Stimulated activated CD8-positive, alpha-beta memory T cell treated with anti-CD3 and anti-CD28 coated beads, Interleukin-15, amount 100 ng/mL, for 48 hours (primary cell): ENCODE measurements around the gene KCTD17.

ENCODE experiments used
- DNase-seq, 2 donors: peaks; one replicate each; pipeline ENCODE4 v3.0.0-alpha.2; 2020; ENCODE audit warnings: low read depth in 2 of 2

Gene KCTD17, protein sequence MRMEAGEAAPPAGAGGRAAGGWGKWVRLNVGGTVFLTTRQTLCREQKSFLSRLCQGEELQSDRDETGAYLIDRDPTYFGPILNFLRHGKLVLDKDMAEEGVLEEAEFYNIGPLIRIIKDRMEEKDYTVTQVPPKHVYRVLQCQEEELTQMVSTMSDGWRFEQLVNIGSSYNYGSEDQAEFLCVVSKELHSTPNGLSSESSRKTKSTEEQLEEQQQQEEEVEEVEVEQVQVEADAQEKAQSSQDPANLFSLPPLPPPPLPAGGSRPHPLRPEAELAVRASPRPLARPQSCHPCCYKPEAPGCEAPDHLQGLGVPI

DNA sequence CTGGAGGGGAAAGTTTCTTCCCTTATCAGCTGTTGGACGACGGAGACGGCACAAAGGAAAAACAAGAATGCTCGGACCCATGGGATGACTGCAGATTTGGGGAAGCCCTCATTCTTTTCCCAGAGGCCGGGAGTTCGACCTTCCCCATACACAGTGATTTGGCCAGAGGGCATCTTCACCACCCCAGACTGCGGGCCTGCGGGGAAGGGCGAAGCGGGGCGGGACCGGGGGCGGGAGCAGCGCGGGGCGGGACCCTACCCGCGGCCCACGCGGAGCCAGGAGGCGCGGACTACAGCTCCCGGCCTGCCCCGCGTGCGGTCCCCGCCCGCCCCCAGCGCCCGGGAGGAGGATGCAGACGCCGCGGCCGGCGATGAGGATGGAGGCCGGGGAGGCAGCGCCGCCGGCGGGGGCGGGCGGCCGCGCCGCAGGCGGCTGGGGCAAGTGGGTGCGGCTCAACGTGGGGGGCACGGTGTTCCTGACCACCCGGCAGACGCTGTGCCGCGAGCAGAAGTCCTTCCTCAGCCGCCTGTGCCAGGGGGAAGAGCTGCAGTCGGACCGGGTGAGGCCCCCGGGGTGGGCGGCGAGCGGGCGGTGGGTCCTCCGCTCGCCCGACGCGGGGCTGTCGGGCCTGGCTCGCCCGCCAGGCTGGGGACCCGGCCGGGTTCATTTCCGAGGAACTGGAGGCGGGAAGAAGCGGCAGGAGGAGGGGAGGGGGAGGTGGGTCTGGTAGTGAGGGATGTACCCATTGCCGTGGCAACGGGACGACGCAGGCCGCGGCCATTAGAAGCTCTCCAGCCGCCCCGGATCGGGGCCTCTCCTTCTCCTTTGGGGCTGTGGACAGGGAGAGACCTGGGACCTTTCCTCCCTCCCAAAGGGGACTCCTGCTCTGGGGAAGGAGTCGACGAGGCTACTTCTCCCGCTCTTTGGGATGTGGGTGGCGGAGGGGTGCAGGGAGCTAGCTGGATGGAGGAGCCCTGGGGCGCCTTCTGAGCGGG lies at the start of gene KCTD17:
KCTD17 (plus strand) TSS at position 352 of the 995 bp plus-strand sequence; CDS start at position 371, 19 bp downstream.
- peak; percentile 77 for DNase-seq

DNA sequence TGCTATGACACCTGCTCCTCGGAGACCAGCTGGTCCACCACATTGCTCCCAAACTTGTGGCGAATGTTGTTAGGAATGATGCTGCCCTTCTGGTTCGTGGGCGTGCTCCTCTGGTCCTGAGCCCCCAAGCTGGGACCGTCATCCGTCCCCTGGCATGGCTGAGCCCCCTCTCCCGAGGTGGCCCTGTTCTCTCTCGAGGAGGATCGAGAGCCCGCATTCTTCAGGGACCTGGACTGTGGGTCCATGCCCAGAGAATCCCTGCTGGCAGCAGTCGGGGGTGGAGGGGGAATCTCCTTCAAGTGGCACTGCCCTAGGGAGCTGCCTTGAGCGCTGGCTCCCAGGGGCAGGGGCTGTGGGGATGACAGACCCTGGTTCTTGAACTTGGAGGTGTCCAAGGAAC lies 49.7 kb upstream of the KCTD17 start:
- DNase-seq: no peak

DNA sequence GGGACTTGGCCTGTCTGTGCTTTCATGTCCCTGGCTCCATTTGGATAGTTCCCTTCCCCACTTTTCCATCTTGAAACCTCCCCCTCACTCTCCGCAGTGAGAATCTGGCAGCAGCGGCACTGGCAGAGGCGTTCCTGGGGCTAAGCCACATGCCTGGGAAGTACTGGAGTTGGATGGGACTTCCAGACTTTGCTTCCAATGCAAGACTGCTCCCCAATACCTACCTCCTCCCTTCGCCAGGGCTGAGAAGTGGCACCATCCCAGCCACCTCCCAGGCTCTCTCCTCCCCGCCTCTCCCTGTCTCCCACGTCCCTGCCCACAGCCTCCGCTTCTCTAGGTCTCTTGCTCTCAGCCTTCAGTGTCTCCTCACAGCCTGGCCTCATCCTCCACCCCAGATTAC lies 48.9 kb upstream of the KCTD17 start:
- no peak for DNase-seq

DNA sequence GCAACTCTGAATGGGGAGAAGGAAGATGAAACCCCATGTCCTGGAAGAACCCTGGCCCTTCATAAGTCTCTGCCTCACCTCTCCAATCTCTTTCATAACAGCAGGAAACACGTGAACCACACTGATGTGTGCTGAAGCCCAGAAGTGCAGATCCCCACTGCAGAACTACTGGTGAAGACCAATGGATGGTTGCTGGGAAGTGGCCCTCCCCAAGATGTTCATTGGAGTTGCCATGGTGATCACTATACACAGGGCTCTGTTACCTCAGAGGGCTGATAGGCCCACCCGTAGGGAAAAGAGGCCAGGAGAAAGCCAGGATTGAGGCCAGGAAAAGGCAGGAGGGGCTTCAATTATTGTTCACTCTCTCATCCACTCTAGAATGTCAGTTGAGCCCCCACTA lies 43.9 kb upstream of the KCTD17 start:
- no peak for DNase-seq

DNA sequence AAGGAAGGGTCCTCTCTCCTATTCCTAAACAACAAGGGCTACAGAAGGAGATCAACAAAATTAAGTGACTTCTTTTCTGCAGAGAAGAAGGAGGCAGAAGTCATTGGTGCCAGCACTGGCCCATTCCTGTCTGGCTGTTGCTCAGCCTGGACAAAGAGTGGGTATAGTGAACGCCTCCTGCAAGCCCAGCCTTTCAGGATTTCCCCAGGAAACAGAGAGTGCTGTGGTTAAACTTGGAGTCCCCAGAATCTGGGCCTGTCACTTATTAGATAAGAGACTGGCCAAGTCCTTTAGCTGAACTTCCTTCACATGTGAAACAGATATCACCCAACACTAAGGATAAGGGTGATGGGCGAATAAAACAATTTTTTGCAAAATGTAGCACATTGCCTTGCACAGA lies 43.2 kb upstream of the KCTD17 start:
- DNase-seq: no peak

DNA sequence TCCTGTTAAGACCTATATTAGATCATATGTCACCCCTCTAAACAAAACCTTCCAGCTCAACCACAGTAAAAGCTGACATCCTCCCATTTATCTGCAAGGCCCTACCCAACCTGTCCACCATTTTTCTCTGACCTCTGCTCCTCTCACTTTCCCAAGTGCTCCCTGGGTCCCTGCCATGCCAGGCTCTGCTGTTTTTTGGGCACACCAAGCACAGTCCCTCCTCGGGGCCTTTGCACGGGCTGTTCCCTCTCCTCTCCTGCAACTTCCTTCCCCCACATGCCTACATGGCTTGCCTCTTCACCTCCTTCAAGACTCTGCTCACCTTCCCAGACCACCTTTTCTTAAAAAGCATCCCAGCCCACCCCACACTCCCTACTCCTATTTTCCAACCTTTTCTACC lies 42.1 kb upstream of the KCTD17 start:
- no peak for DNase-seq

DNA sequence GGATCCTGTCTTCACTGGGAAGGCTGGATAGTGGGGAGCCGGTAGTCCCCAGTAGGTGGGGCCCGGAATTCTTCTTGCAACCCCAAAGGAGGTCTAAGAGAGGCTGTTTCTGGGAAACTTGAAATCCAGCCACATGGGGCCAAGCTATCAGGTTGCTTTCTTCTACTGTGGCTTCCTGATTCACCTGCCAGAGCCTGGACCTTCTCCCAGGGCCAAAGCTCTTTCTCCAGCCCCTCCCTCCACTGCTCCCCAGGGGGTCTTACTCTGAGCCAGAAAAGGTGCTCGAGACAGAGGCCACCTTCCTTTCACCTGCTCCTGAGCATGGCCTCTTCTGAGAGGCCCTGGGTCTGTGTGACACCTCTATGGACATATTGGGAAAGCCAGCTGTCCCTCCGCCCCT lies 41.4 kb upstream of the KCTD17 start:
- DNase-seq: no peak

DNA sequence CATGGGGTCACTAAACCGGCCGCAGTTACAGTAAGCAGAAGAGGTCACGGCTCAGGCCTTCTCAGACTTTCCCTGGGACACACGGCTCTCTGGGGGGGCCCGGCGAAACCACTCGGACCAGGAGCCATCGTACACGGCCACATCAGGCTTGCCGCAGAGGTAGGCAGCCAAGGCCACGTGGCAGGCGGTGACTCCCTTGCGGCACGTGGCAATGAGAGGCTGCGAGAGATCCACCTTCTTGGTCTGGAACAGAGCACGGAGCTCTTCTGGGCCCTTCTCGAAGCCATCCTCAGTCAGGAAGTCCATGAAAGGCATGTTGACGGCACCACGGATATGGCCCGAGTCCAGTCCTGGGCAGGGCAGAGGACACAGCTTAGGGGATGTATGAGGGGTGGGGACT lies 40.6 kb upstream of the KCTD17 start:
- DNase-seq: no peak

DNA sequence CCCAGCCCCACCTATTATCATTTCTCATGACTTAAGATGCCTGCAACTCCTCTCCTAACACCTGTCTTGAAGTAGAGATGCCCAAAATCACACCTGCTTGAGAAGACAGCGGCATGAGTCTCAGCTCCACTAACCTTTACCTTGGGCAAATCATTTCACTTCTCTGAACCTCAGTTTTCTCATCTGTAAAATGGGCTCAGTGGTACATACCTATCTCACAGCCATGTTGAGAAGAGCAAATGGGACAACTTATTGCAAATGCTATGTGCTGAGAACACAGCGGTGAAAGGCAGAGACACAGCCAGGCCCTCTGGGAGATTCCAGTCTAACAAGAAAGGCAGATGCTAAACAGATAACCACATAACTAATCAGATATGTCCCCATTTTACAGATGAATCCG lies 40.1 kb upstream of the KCTD17 start:
- DNase-seq: no peak

DNA sequence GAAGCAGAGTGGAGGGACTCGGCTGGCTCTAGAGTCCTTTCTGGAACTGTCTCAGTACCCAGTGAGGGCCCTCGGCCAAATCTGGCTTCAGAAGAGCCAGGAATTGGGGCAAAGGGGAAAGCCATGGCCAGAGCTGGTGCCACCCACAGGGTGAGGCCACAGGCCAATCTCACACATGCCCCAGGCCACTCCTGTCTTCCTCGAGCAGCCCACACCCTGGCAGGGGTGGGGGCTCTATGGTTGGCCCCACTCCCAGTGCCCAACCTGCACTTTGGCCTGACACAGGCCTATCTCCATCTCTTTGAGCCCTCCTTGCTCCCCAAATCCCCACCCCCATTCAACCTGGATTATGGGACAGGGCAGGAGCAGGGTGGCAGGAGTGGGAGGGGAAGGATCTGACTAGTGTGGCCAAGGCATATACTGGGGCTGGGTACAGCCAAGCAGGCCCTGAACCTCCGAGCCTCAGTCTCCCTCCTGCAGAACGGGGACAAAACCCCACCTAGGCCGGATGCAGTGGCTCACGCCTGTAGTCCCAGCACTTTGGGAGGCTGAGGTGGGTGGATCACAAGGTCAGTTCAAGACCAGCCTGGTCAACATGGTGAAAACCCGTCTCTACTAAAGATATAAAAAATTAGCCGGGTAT lies 39.2 kb upstream of the KCTD17 start:
- no peak for DNase-seq

DNA sequence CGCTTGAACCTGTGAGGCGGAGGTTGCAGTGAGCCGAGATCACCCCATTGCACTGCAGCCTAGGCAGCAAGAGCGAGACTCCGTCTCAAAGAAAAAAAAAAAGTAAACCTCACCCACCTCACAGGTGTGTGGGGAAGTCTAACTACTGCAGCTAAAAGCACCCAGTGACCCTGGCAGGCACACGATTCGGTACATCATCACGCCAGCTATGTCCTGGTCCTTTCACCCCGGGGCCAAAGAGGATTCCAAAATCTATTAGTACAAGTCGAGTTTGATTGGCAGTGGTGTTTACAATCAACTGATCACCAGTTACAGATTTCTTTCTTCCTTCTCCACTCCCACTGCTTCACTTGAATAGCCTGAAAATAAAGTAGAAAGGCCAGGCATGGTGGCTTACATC lies 38.6 kb upstream of the KCTD17 start:
- DNase-seq: no peak

DNA sequence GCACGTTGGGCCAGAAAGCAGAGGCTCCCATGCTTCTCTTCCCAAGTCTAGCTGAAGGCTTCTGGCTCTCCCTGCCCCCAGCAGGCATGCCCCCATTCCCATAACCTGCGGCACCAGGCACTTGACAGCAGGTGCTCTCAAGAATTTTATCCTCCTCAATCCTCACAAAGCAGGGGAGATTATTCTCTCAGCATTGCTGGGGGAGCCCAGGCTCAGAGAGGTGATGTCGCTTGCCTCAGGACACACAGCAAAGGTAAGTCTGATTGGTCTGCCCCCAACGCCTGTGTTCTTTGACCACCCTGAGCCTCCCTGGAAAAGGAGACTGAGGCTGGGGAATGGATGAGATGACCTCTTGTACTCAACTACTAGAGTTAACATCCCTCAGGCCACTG lies 37.1 kb upstream of the KCTD17 start:
- DNase-seq: no peak

DNA sequence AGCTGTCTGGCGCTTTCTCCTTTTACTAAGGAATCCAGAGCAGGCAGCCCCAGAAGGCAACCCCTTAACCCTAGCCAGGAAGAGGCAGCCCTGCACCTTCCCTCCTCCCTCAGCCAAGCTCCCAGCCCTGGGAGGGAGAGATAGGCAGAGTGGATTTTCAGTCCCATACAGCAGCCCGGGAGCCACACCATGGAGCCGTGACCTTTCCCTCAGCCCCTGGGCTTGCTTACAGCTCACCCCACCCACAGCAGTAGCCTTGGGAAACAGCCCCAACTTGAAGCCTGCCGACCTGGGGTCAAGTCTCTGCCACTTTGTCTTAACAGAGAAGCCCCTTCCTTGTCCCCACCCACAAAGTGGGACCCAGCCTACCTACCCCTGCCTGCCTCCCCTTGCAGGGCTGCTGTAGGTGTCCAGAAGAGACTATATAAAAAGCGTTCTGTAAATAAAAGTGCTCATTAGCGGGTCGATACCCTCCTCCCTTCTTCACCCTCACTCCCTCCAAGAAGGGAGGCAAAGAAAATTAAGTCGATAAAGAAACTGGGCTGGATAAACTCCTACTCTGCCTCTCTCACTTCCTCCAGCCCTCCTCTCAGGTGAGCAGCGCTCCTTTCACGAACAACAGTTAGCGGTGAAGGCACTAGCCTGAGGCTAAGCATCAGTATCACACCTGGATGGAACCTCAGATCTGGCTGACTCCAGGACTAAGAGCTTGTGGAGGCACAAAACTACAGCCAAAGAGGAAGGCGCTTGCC lies 36.5 kb upstream of the KCTD17 start:
- DNase-seq: no peak

DNA sequence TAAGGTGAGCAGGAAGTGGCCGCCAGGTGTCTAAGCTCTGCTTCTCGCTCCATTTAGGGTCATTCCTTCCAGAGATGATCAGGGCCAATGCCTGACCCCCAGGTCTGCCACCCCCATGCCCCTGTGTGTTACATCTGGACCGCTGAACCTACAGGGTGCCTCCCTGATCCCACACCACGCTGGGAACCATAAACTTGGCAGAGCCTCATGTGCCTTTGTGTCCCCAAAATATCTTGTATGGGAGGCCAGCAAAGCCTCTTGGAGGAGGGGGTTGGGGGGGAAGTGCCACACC lies 36.0 kb upstream of the KCTD17 start:
- no peak for DNase-seq

DNA sequence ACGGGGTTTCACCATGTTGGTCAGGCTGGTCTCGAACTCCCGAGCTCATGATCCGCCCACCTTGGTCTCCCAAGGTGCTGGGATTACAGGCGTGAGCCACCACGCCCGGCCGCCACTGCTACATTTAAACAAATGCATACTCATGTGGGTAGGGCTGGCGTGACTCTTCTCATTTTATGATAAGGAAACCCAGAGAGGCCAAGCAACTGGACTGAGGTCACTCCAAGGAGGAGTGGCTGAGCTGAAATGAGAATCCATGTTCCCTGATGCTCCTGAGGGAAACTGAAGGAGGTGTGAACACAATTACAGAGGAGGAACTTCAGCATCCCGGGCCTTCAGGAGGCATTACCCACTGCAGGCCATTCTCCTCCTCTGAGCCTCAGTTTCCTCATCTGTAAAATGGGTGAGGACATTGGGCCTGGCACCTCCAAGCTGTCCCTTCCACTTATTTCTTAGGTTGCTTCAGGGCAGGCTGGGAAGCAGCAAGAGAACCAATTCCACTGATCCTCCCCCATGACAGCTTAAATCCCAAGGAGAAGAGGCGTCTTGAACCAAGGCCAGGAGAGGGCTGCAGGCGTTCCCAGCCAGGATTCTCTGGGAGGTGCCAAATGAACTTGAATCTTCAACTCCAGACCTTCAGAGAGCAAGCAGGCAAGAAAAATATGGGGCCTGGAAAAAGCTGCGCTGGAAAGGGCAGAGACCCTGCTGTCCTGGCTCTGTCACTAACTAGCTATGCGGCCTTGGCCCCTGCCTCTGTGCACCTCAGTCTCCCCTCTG lies 35.2 kb upstream of the KCTD17 start:
- no peak for DNase-seq

DNA sequence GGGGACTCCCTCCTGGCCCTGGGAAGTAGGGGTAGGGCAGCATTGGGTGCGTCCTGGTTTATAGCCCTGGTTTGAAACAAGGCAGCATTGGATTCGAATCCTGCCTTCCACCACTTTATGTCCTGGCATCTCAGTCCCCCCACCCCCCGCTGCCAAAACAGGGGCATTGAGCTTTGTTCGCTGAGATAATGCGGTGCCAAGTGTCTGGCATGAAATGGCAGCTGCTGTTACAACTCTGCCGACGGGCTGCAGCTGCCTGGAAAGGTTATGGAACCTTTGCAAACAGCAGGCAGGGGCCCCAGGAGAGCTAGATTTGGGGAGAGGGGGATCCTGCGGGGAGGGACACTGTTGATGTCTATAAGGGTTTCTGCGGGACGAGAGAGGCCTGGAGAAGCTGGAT lies 34.2 kb upstream of the KCTD17 start:
- no peak for DNase-seq

DNA sequence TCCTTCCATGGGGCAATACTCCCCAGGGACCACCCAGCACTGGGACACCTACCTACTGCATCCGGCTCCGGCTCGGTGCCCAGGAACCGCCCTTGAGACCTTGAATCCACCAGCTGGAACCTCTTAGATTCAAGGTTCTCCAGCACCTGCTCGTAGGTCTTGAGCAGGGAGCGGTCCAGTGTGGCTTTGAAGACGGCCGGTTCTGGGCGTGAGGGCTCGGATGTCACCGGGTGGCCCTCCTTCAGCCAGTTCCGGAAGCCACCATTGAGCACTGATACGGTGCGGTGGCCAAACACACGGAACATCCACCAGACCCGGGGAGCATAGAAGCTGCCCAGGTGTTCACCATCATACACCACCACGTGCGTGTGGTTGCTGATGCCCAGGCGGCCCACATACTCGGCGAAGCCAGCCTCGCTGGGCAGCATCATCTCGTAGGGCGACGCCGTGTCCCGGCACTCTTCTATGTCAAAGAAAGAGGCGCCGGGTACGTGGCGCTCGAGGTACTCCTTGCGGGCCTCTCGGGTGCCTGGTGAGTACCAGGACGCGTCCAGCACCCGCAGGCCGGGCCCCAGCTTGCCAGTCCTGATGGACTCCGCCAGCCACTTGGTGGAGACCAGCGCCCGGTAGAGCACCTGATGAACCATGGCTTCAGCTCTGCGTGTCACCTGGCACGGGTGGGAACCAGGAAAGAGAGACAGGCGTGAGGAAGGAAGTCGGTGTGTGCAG lies 33.3 kb upstream of the KCTD17 start:
- no peak for DNase-seq

DNA sequence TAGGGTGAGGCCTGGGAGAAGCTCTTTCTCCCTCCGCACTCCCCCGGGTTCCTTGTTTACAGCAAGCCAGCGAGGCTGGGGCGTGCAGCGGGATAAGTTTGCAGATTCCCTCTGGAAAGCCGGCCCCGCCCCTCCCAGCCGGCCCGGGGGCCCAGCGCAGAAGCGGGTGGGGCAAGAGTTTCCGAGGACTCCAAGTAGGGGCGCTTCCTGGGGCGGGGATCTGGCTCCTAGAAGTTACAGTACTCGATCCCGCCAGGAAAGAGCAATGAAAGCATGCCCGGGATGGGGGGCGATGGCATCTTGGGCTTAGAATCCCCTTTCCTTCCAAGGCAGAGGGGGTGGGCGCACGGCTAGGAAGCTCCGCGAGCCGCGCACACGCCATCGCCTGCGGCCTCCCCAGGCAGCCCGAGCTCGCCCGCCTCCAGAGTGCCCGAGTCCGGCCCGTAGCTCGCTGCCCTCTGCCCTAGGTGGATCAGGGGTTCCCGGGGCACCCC lies 32.7 kb upstream of the KCTD17 start:
- no peak for DNase-seq

DNA sequence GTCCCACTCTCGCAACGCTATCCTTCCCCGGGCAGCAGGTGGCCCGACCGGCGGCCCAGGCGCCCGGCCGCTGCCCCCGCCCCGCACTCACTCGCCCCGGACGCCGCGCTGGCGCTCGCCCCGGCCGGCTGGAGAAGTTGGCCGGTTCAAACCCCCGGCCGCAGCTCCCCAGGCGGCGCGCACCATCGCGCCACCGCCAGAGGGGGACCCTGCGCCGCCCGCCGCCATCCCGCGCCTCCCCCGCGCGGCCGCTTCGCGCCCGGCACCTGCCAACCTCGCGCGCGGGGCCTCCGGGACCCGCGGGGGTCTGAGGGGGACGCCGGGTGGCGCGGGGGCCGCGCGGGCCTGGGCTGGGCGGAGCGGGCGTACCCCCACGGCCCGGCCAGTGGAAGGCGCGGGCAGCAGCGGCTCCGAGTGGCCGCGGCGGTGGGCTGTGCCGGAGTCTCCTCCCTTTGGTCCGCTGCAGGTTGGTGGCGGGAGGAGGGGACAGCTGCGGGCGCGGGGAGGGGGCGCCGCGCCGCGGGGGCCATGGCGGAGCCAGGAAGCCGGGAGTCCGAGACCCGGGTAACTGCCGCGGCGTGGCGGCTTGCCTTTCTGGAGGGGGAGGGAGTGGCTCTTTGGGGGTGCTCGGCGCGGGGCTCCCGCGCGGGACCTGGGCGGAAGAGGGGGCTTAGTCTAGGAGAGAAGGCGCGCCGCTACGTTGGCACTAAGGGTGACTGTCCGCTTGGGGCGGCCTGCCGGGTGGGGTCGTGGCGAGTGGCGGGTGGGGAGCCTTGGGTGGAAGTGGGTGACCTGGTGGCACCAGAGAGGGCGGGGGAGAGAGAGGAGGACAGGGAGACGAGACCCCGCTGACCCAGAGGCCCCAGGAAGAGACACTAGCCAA lies 32.0 kb upstream of the KCTD17 start, which contains the start of the genes MPST and TST:
MPST (plus strand) TSS at position 434 of the 883 bp plus-strand sequence; CDS start at position 529, 95 bp downstream.
TST (minus strand) TSS at position 139 of the 883 bp plus-strand sequence. CDS start 715 bp downstream, outside the sequence.
- peak in 1 of 2 donors; percentile 21 for DNase-seq
